Measurements from ENCODE around the gene ULK4.

DNA sequence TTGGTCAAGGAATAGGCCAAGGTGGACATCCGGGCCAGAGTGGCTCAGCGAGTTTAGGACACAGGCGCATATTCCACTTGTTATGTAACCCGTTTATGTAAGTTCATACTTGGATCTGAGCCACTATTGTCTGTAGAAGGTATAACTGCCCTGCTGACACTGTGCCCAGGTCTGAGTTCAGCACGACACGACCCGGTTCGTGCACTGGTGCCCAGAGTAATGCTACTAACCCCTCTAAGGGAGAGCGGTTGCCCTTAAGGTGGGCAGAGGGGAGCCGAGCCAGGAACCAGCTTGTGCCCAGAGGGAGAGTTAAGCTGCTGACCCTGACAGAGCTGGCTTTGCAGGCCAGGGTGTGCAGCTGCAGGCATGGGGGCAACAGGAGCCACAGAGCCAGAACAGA, 1.9 kb upstream of the ULK4 start:
- TF ChIP-seq, protein P1, sequence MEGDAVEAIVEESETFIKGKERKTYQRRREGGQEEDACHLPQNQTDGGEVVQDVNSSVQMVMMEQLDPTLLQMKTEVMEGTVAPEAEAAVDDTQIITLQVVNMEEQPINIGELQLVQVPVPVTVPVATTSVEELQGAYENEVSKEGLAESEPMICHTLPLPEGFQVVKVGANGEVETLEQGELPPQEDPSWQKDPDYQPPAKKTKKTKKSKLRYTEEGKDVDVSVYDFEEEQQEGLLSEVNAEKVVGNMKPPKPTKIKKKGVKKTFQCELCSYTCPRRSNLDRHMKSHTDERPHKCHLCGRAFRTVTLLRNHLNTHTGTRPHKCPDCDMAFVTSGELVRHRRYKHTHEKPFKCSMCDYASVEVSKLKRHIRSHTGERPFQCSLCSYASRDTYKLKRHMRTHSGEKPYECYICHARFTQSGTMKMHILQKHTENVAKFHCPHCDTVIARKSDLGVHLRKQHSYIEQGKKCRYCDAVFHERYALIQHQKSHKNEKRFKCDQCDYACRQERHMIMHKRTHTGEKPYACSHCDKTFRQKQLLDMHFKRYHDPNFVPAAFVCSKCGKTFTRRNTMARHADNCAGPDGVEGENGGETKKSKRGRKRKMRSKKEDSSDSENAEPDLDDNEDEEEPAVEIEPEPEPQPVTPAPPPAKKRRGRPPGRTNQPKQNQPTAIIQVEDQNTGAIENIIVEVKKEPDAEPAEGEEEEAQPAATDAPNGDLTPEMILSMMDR (IDR thresholded peaks at IDR 0.05): no peak
- TF ChIP-seq POLR2A (IDR thresholded peaks at IDR 0.05) (no peak), EP300 (IDR thresholded peaks at IDR 0.05) (no peak)

Data from ovary (tissue), 3 donors.